Mucosa of rectum (tissue), 2 donors: ENCODE data around the gene LYRM2.

ENCODE experiments used
- H3K27ac ChIP-seq, 2 donors: one replicate each; pipeline ENCODE4 v1.7.0; 2013; ENCODE audit warnings: inconsistent platforms in 2 of 2, low read depth in 2 of 2, low read length in 2 of 2
- H3K27me3 ChIP-seq, 2 donors: one replicate each; pipeline ENCODE4 v1.7.0; 2013; ENCODE audit warnings: low read length in 2 of 2; ENCODE audit not compliant: control insufficient read depth in 2 of 2, insufficient read depth in 2 of 2
- H3K36me3 ChIP-seq, 2 donors: one replicate each; pipeline ENCODE4 v1.7.0; 2013; ENCODE audit warnings: low read length in 2 of 2; ENCODE audit not compliant: control insufficient read depth in 2 of 2, insufficient read depth in 2 of 2
- H3K4me1 ChIP-seq, 2 donors: one replicate each; pipeline ENCODE4 v1.7.0; 2013; ENCODE audit warnings: low read length in 2 of 2, mild to moderate bottlenecking in 1 of 2; ENCODE audit not compliant: control insufficient read depth in 2 of 2, insufficient read depth in 2 of 2
- H3K4me3 ChIP-seq, 2 donors: one replicate each; pipeline ENCODE4 v1.7.0; 2013; ENCODE audit warnings: low read length in 2 of 2
- H3K9ac ChIP-seq, 2 donors: one replicate each; pipeline ENCODE4 v1.7.0; 2013; ENCODE audit warnings: low read length in 2 of 2, low read depth in 1 of 2, mild to moderate bottlenecking in 1 of 2
- H3K9me3 ChIP-seq, 2 donors: one replicate each; pipeline ENCODE4 v1.7.0; 2013; ENCODE audit warnings: low read length in 2 of 2; ENCODE audit not compliant: control insufficient read depth in 2 of 2
- donor health status: healthy.
- donor health status: Normal muscosa, but diverticular disease.

The LYRM2 gene

DNA sequence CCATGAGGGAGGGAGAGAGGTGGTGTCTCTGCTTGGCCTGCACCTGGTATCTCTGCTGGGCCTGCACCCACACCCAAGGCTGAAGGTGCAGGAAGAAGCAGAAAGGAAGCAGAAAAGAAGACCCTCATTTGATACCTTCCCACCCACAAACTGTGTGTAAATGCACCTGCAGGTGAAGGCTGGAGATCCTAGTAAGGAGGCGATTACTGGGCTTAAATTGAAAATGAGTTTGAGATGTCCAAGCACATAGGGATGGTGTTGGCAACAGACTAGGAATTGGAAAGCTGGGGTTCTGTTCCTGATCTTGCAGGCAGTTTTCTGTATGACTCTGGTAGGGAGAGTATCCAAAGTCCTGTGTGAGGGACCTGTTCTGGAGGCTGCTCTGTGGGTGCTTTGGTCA, 74.7 kb downstream of the LYRM2 start:
- Histone ChIP-seq H3K36me3 (no peaks in the 10 kb centered on the region), H3K27ac (no peak overlapping the region), H3K9me3 (no peaks in the 10 kb centered on the region), H3K27me3 (no peaks in the 10 kb centered on the region), H3K4me1 (no peaks in the 10 kb centered on the region), H3K4me3 (no peak overlapping the region), H3K9ac (no peak overlapping the region)

DNA sequence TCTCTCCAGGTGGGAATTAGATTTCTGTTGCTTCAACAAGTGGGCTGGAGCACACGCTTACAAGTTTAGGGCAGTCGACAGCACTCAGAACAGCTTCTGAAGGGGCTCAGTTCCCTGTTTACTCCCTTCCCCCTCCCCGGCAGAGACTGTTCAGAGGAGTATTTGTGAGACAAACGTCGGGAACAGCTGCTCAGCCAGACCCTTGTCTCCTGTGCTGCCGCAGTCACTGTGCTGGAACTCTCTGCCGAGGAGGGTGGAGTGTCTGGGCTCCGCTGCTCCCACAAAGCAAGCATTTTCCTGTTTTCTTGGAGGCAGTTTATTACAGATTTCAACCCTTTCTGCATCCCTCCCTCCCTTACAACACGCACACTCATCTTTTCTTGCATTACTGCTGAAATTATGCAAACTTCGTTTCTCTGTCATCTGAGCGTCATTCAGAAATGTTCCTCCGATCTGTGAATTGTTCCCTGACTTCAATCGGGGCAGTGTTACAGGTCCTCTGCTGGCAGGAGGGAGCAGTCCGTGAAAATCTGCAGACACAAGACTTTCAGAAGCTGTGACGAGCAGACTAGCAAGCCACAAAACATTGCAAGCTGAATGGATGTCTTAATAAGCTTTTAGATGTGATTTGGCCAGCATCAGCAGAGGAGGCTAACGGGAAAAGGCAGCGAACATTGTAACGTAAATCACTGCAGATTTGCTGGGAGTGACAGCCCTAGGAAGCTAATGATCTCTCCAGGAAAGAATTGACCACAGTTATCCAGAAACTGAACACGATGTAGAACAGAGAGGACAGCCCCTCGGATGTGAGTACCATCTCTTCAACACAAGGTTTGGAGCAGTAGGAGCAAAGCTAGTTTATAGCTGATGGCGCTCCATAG, 76.2 kb downstream of the LYRM2 start:
- Histone ChIP-seq H3K9ac (no peak overlapping the region), H3K27ac (no peak overlapping the region), H3K4me3 (no peak overlapping the region)

DNA sequence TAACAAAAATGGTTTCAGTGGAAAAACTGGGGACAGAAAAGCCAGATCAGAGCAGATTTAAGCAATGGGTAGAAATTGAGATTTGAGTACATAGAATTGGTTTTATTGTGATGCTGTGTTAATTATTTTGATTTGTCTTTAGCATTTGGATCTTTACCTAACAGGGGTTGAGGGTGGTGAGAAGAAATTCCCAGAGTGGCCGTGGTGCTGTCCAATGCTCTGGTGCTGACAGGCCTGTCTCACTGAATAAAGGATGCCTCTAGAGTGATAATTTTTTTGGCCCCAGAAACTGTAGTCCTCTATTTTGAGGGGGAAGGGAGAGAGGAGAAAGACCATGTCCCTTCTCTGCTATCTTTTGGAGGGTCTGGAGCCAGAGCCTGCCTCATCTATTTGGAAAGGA, 79.1 kb downstream of the LYRM2 start:
- no peaks in the 10 kb centered on the region for H3K36me3 ChIP-seq
- H3K4me3 ChIP-seq, result no peak overlapping the region
- no peak overlapping the region for H3K9ac ChIP-seq
- H3K4me1 ChIP-seq, result no peaks in the 10 kb centered on the region
- H3K9me3 ChIP-seq, result no peaks in the 10 kb centered on the region
- H3K27me3 ChIP-seq, result no peaks in the 10 kb centered on the region
- no peak overlapping the region for H3K27ac ChIP-seq

More for the DNA sequence above, 76.2 kb downstream of the LYRM2 start:
- no peaks in the 10 kb centered on the region for H3K27me3 ChIP-seq
- H3K36me3 ChIP-seq, result no peaks in the 10 kb centered on the region
- no peaks in the 10 kb centered on the region for H3K9me3 ChIP-seq
- no peaks in the 10 kb centered on the region for H3K4me1 ChIP-seq

DNA sequence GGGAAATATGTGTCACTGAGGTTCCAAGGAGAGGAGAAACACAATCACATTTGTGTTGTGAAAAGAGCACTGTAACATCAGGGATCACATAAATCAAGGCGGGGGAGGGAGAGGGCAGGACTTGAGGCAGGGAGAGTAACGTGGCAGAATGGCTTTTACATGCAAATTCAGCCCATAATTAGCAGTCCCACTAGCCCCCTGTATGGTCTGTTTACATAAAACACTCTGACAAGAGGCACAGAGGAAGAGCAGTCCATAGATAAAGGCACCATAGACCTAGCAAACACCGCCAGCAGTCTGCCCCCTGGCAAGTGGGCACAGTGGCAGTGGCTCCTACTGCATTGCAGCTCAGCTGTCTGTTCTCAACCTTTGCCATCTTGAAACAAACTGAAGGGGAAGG, 82.7 kb downstream of the LYRM2 start:
- Histone ChIP-seq H3K4me3 (no peak overlapping the region), H3K36me3 (no peaks in the 10 kb centered on the region), H3K9ac (no peak overlapping the region), H3K27ac (no peak overlapping the region), H3K4me1 (no peaks in the 10 kb centered on the region), H3K27me3 (no peaks in the 10 kb centered on the region), H3K9me3 (no peaks in the 10 kb centered on the region)

DNA sequence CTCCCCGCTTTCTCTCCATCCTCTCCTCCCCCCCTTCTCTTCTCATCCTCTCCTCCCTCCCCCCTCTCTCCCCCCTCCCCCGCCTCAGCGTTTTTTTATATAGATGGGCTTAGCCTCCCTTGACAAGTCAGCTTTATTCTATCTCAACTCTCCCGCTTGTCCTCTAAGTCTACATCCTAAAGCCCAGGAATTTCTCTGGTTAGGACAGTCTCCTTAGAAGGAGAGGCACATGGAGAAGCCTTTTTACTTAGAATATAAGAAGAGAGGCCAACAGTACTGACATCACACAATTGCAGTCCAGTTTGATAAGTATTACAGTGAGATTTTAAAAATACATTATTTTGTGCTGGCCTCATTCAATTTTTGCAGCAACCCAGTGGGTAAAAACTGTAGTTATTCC, 83.5 kb downstream of the LYRM2 start:
- Histone ChIP-seq H3K27me3 (no peaks in the 10 kb centered on the region), H3K4me1 (no peaks in the 10 kb centered on the region), H3K4me3 (no peak overlapping the region), H3K9me3 (no peaks in the 10 kb centered on the region), H3K27ac (no peak overlapping the region), H3K36me3 (no peaks in the 10 kb centered on the region), H3K9ac (no peak overlapping the region)

DNA sequence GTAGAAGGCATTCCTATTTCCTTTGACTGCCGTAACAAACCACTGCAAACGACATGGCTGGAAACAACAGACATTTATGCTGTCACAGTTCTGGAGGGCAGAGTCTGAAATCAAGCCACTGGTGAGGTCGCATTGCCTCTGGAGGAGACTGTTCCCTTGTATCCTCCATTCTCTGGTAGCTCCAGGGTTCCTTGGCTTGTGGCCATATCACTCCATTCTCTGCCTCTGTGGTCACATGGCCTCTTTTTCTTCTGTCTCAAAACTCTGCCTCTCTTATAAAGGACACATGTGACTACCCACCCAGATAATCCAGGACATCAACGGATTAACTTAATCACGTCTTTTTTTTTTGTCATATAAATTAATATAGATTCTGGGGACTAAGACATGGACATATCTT, 84.4 kb downstream of the LYRM2 start:
- no peaks in the 10 kb centered on the region for H3K27me3 ChIP-seq
- H3K27ac ChIP-seq, result no peak overlapping the region
- no peaks in the 10 kb centered on the region for H3K4me1 ChIP-seq
- no peaks in the 10 kb centered on the region for H3K9me3 ChIP-seq
- H3K9ac ChIP-seq, result no peak overlapping the region
- H3K36me3 ChIP-seq, result no peaks in the 10 kb centered on the region
- H3K4me3 ChIP-seq, result no peak overlapping the region

DNA sequence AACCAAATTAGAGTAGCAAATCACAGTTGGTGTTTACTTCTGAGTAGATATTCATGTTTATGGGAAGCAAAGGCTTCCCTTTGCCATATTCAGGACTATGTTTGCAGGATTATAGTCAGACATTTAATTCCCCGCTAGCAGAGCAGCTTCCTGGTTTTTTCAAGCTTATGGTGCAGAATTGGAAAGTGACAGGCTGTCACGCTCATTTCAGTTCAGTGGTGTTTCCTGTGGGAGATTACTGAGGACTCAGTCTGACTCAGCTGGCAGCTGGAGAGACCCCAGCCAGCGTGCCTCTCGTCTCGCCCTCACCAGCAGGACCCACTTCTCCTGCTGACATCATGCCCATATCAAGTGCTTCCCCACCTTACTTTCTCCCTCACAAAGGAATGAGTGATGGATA, 85.1 kb downstream of the LYRM2 start:
- Histone ChIP-seq H3K27me3 (no peaks in the 10 kb centered on the region), H3K36me3 (no peaks in the 10 kb centered on the region), H3K27ac (no peak overlapping the region), H3K4me1 (no peaks in the 10 kb centered on the region), H3K4me3 (no peak overlapping the region), H3K9me3 (no peaks in the 10 kb centered on the region), H3K9ac (no peak overlapping the region)

DNA sequence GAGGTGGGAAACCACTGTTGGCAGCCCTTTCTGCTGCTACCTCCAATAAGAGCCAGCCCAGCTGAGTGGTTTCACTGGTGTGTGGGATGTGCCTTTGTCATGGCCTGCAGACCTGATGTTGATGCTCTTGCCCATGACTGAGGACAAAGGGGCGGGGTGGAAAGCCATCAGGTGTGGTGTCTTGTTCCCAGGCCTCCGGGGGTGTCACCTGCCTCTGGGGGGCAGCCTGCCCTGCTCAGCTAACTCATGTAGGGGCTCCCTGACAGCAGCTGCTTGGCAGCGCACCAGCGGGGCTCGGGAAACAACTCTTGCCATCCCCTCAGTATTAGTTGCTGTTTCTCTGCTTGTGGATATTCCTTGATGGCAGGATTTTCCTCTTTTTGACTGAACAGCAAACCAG, 91.3 kb downstream of the LYRM2 start:
- Histone ChIP-seq H3K27me3 (no peaks in the 10 kb centered on the region), H3K9me3 (no peaks in the 10 kb centered on the region), H3K36me3 (no peaks in the 10 kb centered on the region), H3K4me1 (no peaks in the 10 kb centered on the region), H3K4me3 (no peak overlapping the region), H3K27ac (no peak overlapping the region), H3K9ac (no peak overlapping the region)

DNA sequence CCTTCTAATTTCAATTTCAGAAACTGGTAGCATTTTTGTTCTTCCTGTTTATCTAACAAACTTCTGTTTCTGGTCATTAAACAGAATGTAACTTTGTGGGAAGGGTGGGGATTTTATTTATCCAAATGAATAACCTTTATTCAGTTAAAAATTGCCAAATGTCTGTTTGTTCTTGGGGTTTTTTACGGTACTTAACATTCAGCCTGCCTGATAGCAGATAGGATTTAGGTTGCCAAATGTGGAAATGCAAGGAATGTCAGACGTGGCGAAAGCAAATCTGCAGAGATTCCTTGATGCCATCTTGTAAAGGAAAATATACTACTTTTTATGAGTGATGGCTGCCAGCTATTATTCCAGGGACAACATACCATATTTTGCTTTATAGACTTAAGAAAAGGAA, 95.7 kb downstream of the LYRM2 start:
- H3K9ac ChIP-seq, result no peak overlapping the region
- H3K4me3 ChIP-seq, result no peak overlapping the region
- no peaks in the 10 kb centered on the region for H3K36me3 ChIP-seq
- no peaks in the 10 kb centered on the region for H3K9me3 ChIP-seq
- H3K27ac ChIP-seq, result no peak overlapping the region
- H3K4me1 ChIP-seq, result no peaks in the 10 kb centered on the region
- no peaks in the 10 kb centered on the region for H3K27me3 ChIP-seq

DNA sequence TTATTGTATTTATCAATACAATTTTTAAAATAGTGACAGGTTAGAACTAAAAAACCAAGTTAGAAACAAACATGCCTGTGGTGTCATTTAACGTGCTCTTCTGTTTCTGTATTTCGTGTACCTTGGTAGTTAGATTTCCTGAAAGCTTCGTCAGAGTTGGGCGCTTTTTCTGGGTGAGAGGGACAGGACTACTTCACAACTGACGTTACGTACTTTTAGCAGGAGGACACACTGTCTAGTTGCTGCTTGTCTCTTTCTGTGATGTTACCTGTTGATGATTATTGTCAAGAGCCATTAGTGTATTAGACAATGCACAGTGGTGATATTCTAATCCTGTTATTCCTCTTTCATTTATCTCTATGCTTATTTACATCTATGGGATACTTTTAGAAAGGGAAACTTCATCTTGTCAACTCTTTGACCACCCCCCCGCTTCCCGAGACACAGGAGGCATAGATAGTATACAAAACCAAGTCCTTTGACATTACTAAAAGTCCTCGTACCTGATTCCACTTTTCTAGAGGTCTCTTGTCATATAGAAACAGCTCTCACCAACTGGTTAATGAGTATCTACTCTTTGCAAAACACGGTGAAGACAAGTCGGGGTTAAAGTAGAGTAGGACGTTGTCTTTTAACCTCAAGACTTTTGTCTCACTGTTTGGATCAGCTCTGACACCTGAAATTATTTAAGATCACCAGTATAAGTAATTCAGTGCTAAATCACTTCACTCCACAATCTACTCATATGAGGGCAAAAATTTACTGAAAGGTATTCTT, 96.3 kb downstream of the LYRM2 start:
- Histone ChIP-seq H3K27ac (no peak overlapping the region), H3K36me3 (no peaks in the 10 kb centered on the region), H3K9ac (no peak overlapping the region)

More for the DNA sequence above, 96.3 kb downstream of the LYRM2 start:
- Histone ChIP-seq H3K4me1 (no peaks in the 10 kb centered on the region), H3K9me3 (no peaks in the 10 kb centered on the region), H3K27me3 (no peaks in the 10 kb centered on the region), H3K4me3 (no peak overlapping the region)
